Calu3 (cell line): ENCODE measurements around the gene RPS6KA2. TPM values are rescaled to one million over a fixed set of nuclear protein-coding genes. Genes with fewer than 3 reads are reported as not detected.

ENCODE experiments used
- BruUV-seq: library from RNA; stranded (reverse); fragments of 400-500 nt; replicated peaks from 2 replicates; lab custom pipeline; 2021; lab: Mats Ljungman, UMichigan
- CTCF ChIA-PET: fragments of 300-600 bp; sonication (Branson Sonifier 250); formaldehyde crosslinking; loops from one replicate; lab custom pipeline; 2022; ENCODE audit warnings: antibody characterized with exemption; lab: Charles Lee
- DNase-seq: peaks from one replicate; pipeline ENCODE4 v3.0.0; 2022
- H3K27ac Mint-ChIP-seq: one replicate; pipeline ENCODE4 v1.8.0; 2022; ENCODE audit warnings: mixed read lengths; ENCODE audit not compliant: unreplicated experiment
- H3K27me3 Mint-ChIP-seq: one replicate; pipeline ENCODE4 v1.8.0; 2022; ENCODE audit warnings: mixed read lengths; ENCODE audit not compliant: unreplicated experiment
- H3K36me3 Mint-ChIP-seq: one replicate; pipeline ENCODE4 v1.8.0; 2022; ENCODE audit warnings: mild to moderate bottlenecking, moderate library complexity, mixed read lengths; ENCODE audit not compliant: insufficient read depth, unreplicated experiment
- H3K4me1 Mint-ChIP-seq: one replicate; pipeline ENCODE4 v1.8.0; 2022; ENCODE audit warnings: mild to moderate bottlenecking, low read depth, mixed read lengths; ENCODE audit not compliant: unreplicated experiment
- H3K4me3 Mint-ChIP-seq: one replicate; pipeline ENCODE4 v1.8.0; 2022; ENCODE audit warnings: mild to moderate bottlenecking, low read depth, moderate library complexity, mixed read lengths; ENCODE audit not compliant: unreplicated experiment
- H3K9me3 Mint-ChIP-seq: one replicate; pipeline ENCODE4 v1.8.0; 2022; ENCODE audit warnings: low read depth, mixed read lengths; ENCODE audit not compliant: unreplicated experiment
- CTCF ChIP-seq: fragments of 200-600 bp; IDR thresholded peaks from one replicate; pipeline ENCODE4 v1.8.0; 2022; ENCODE audit warnings: antibody characterized with exemption; ENCODE audit not compliant: unreplicated experiment
- intact Hi-C: fragments of 100-400 bp; cut with micrococcal nuclease; formaldehyde crosslinking; loops from one replicate; pipeline ENCODE4 v1.10.0; 2022; ENCODE audit not compliant: unreplicated experiment
- total RNA-seq: library from RNA; stranded (reverse); gene quantifications from 2 replicates; pipeline ENCODE4 v1.2.3, GENCODE V29; 2022

Gene RPS6KA2
- total RNA-seq, 1 experiment from 2014 or later = 41.3 TPM

- H3K4me1 Mint-ChIP-seq = peaks cover 32% of the 10 kb centered on the region
- no peak for TF ChIP-seq CTCF
- no peak for DNase-seq
- H3K27me3 Mint-ChIP-seq = peaks cover 32% of the 10 kb centered on the region
- CTCF ChIA-PET = no interaction called here
- intact Hi-C loops = no loop called here
- no TSS peak for BruUV-seq
- H3K36me3 Mint-ChIP-seq = no peaks in the 10 kb centered on the region
- H3K27ac Mint-ChIP-seq = no peak overlapping the region
- H3K9me3 Mint-ChIP-seq = no peaks in the 10 kb centered on the region
- no peak overlapping the region for H3K4me3 Mint-ChIP-seq
Observed at GRCh38 chr6:166672624-166673206, 45.7 kb upstream of the RPS6KA2 start.

- intact Hi-C loops = no loop called here
- H3K9me3 Mint-ChIP-seq = no peaks in the 10 kb centered on the region
- no peak for TF ChIP-seq CTCF
- H3K27ac Mint-ChIP-seq = no peak overlapping the region
- CTCF ChIA-PET = no interaction called here
- peaks cover 38% of the 10 kb centered on the region for H3K27me3 Mint-ChIP-seq
- H3K4me3 Mint-ChIP-seq = no peak overlapping the region
- H3K4me1 Mint-ChIP-seq = peaks cover 31% of the 10 kb centered on the region
- no TSS peak for BruUV-seq
- H3K36me3 Mint-ChIP-seq = no peaks in the 10 kb centered on the region
- no peak for DNase-seq
Observed at GRCh38 chr6:166672146-166672545, 45.1 kb upstream of the RPS6KA2 start.

GRCh38 chr6:166671434-166672081 is 44.5 kb upstream of the RPS6KA2 start:
- Mint-ChIP-seq H3K4me3 (peak overlapping the region; percentile 18), H3K36me3 (no peaks in the 10 kb centered on the region), H3K27ac (no peak overlapping the region), H3K9me3 (no peaks in the 10 kb centered on the region), H3K4me1 (peaks cover 27% of the 10 kb centered on the region), H3K27me3 (peaks cover 43% of the 10 kb centered on the region)
- TF ChIP-seq CTCF = no peak
- CTCF ChIA-PET = no interaction called here
- intact Hi-C loops = no loop called here
- no TSS peak for BruUV-seq
- DNase-seq = no peak

GRCh38 chr6:166670894-166671293 is 43.8 kb upstream of the RPS6KA2 start:
- Mint-ChIP-seq H3K4me1 (peaks cover 20% of the 10 kb centered on the region), H3K27me3 (peaks cover 49% of the 10 kb centered on the region), H3K9me3 (no peaks in the 10 kb centered on the region), H3K27ac (no peak overlapping the region), H3K4me3 (no peak overlapping the region), H3K36me3 (no peaks in the 10 kb centered on the region)
- CTCF ChIA-PET = no interaction called here
- intact Hi-C loops = no loop called here
- DNase-seq = no peak
- BruUV-seq = no TSS peak
- no peak for TF ChIP-seq CTCF
